Parathyroid adenoma (tissue), 2 donors: ENCODE measurements around the gene PREB.
A peak's percentile ranks its signal among the peaks of the same experiment; 100 is the strongest.
"Not testable (repeated sequence)": the region's sequence is repeated elsewhere in the genome, so short reads cannot be mapped to it uniquely, and the experiment has no call there.

Experiments used
- H2AFZ ChIP-seq: fragments of 300-600 bp; sonication (generic); one replicate; pipeline ENCODE4 v1.7.0; 2017; ENCODE audit warnings: antibody characterized with exemption, mild to moderate bottlenecking
- H3K27ac ChIP-seq: fragments of 300-600 bp; sonication (generic); one replicate; pipeline ENCODE4 v1.7.0; 2017
- H3K27me3 ChIP-seq: fragments of 300-600 bp; sonication (generic); one replicate; pipeline ENCODE4 v1.7.0; 2017; ENCODE audit warnings: low read length; ENCODE audit not compliant: control insufficient read depth, insufficient read depth
- H3K36me3 ChIP-seq: fragments of 300-600 bp; sonication (generic); one replicate; pipeline ENCODE4 v1.7.0; 2017; ENCODE audit warnings: low read length; ENCODE audit not compliant: control insufficient read depth, insufficient read depth
- H3K4me1 ChIP-seq: fragments of 300-600 bp; sonication (generic); one replicate; pipeline ENCODE4 v1.7.0; 2017; ENCODE audit warnings: control low read depth
- H3K4me2 ChIP-seq: fragments of 300-600 bp; sonication (generic); one replicate; pipeline ENCODE4 v1.7.0; 2017; ENCODE audit warnings: low read length
- H3K4me3 ChIP-seq: fragments of 300-600 bp; sonication (generic); one replicate; pipeline ENCODE4 v1.7.0; 2017; ENCODE audit warnings: low read depth, low read length
- H3K79me2 ChIP-seq: fragments of 300-600 bp; sonication (generic); one replicate; pipeline ENCODE4 v1.7.0; 2017; ENCODE audit warnings: control low read depth
- H3K9ac ChIP-seq: fragments of 300-600 bp; sonication (generic); one replicate; pipeline ENCODE4 v1.7.0; 2017; ENCODE audit warnings: mild to moderate bottlenecking
- H3K9me3 ChIP-seq: fragments of 300-600 bp; sonication (generic); one replicate; pipeline ENCODE4 v1.7.0; 2017; ENCODE audit warnings: low read length; ENCODE audit not compliant: control insufficient read depth
- TF ChIP-seq, protein P1 (sequence below): fragments of 300-600 bp; sonication (generic); IDR thresholded peaks from one replicate; pipeline ENCODE4 v1.7.0; 2017; ENCODE audit warnings: antibody characterized with exemption, mild to moderate bottlenecking
- donor health status: primary hyperparathyroidism.

The PREB gene

DNA sequence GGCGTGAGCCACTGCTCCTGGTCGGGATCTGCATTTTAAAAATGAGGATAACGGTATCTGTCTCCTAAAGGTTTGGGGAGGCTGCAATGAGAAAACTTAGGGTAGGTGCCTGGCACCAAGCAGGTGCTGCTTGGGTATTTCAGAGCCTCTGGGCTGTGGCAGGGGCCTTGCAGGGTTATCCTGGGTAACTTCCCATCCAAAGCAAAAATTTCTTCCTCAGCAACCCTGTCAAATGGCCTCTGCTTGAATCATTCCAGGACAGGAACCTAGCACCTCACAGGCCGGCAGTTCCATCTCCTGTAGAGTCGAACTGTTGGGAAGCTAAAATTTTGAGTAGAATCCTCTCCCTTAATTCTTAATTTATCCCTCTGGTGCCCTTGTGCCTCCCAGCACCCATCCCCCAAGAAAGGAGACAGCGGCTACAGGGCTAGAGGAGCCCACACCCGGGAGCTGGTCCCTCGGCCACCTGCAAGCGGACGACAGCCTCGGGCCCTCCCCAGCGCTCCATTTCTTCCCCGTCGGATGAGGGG lies 16.4 kb downstream of the PREB start:
- no peak overlapping the region for H3K27ac ChIP-seq
- no peaks in the 10 kb centered on the region for H3K9me3 ChIP-seq
- TF ChIP-seq, protein P1, sequence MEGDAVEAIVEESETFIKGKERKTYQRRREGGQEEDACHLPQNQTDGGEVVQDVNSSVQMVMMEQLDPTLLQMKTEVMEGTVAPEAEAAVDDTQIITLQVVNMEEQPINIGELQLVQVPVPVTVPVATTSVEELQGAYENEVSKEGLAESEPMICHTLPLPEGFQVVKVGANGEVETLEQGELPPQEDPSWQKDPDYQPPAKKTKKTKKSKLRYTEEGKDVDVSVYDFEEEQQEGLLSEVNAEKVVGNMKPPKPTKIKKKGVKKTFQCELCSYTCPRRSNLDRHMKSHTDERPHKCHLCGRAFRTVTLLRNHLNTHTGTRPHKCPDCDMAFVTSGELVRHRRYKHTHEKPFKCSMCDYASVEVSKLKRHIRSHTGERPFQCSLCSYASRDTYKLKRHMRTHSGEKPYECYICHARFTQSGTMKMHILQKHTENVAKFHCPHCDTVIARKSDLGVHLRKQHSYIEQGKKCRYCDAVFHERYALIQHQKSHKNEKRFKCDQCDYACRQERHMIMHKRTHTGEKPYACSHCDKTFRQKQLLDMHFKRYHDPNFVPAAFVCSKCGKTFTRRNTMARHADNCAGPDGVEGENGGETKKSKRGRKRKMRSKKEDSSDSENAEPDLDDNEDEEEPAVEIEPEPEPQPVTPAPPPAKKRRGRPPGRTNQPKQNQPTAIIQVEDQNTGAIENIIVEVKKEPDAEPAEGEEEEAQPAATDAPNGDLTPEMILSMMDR, result no peak
- no peaks in the 10 kb centered on the region for H3K4me1 ChIP-seq
- H3K4me2 ChIP-seq, result no peak overlapping the region
- no peaks in the 10 kb centered on the region for H3K79me2 ChIP-seq
- peaks cover 3% of the 10 kb centered on the region for H3K27me3 ChIP-seq
- H3K36me3 ChIP-seq, result no peaks in the 10 kb centered on the region
- H3K9ac ChIP-seq, result no peak overlapping the region
- H2AFZ ChIP-seq, result peak overlapping the region; percentile 46
- no peak overlapping the region for H3K4me3 ChIP-seq

DNA sequence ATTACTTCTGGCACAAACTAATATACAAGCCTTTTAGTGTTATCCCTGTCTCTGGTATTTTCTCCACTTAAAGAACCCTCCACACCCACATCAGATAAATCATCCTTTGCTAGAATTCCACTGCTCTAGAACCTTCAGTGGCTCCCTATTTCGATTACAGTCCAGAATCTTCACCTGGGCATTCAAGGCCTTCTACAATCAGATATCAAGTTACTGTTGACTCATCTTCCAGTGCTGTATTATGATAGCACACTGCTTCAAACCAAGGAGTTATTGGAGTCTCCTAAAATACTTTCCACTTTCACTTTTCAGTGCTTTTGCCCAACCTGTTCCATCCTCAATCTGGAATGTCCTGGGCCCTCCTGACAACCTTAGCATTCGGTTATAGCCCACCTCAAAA lies 18.9 kb downstream of the PREB start:
- Histone ChIP-seq H3K4me3 (no peak overlapping the region), H3K27ac (no peak overlapping the region)
- TF ChIP-seq, protein P1, result no peak

DNA sequence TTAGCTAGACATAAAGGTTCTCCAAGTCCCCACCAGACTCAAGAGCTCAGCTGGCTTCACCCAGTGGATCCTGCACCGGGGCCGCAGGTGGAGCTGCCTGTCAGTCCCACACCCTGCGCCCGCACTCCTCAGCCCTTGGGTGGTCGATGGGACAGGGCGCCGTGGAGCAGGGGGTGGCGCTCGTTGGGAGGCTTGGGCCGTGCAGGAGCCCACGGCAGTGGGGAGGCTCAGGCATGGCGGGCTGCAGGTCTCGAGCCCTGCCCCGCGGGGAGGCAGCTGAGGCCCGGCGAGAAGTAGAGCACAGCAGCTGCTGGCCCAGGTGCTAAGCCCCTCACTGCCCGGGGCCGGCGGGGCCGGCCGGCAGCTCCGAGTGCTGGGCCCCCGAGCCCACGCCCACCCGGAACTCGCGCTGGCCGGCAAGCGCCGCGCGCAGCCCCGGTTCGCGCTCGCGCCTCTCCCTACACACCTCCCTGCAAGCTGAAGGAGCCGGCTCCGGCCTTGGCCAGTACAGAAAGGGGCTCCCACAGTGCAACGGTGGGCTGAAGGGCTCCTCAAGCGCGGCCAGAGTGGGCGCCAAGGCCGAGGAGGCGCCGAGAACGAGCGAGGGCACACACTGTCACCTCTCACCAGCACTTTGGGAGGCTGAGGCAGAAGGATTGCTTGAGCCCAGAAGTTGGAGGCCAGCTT lies 22.9 kb downstream of the PREB start:
- H3K27me3 ChIP-seq, H3K4me1 ChIP-seq: not testable (repeated sequence)

More for the DNA sequence above, 18.9 kb downstream of the PREB start:
- no peak overlapping the region for H2AFZ ChIP-seq
- no peaks in the 10 kb centered on the region for H3K4me1 ChIP-seq
- no peaks in the 10 kb centered on the region for H3K36me3 ChIP-seq
- H3K9me3 ChIP-seq, result no peaks in the 10 kb centered on the region
- no peak overlapping the region for H3K4me2 ChIP-seq
- H3K9ac ChIP-seq, result no peak overlapping the region
- no peaks in the 10 kb centered on the region for H3K79me2 ChIP-seq
- H3K27me3 ChIP-seq, result peaks cover 3% of the 10 kb centered on the region

DNA sequence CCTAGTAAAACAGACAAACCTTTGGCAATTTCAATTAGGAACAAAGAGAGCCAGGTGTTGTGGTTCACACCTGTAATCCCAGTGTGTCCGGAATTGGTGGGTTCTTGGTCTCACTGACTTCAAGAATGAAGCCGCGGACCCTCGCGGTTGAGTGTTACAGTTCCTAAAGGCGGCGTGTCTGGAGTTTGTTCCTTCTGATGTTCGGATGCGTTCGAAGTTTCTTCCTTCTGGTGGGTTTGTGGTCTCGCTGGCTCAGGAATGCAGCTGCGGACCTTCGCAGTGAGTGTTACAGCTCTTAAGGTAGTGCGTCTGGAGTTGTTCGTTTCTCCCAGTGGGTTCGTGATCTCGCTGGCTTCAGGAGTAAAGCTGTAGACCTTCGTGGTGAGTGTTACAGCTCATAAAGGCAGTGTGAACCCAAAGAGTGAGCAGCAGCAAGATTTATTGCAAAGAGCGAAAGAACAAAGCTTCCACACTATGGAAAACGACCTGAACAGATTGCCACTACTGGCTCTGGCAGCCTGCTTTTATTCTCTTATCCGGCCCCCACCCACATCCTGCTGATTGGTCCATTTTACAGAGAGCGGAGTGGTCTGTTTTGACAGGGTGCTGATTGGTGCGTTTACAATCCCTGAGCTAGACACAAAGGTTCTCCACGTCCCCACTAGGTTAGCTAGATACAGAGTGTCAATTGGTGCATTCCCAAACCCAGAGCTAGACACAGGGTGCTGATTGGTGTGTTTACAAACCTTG lies 23.7 kb downstream of the PREB start:
- H3K9me3 ChIP-seq, H3K27ac ChIP-seq, H3K9ac ChIP-seq, H3K79me2 ChIP-seq, H3K36me3 ChIP-seq, H3K4me2 ChIP-seq, H2AFZ ChIP-seq, H3K27me3 ChIP-seq, H3K4me1 ChIP-seq, H3K4me3 ChIP-seq: not testable (repeated sequence)

More for the DNA sequence above, 22.9 kb downstream of the PREB start:
- not testable (repeated sequence) for H3K79me2 ChIP-seq, H3K4me3 ChIP-seq, H3K27ac ChIP-seq, H3K4me2 ChIP-seq, H2AFZ ChIP-seq, H3K36me3 ChIP-seq, H3K9me3 ChIP-seq, H3K9ac ChIP-seq

DNA sequence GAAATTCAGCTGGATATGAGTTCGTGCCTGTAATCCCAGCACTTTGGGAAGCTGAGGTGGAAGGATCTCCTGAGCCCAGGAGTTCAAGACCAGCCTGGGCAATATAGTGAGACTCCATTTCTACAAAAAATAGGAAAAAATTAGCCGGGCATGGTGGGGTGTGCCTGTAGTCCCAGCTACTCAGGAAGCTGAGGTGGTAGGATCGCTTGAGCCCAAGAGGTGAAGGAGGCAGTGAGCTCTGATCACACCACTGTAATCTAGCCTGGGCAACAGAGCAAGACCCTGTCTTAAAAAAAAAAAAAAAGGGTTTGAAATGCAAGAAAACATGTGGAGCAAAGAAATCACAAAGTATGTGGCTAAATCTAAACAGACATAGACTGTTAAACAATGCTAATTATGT lies 25.4 kb downstream of the PREB start:
- no peaks in the 10 kb centered on the region for H3K27me3 ChIP-seq
- H3K4me3 ChIP-seq, result no peak overlapping the region
- H2AFZ ChIP-seq, result no peak overlapping the region
- no peak overlapping the region for H3K9ac ChIP-seq
- no peaks in the 10 kb centered on the region for H3K4me1 ChIP-seq
- no peak overlapping the region for H3K27ac ChIP-seq
- H3K9me3 ChIP-seq, result no peaks in the 10 kb centered on the region
- no peaks in the 10 kb centered on the region for H3K36me3 ChIP-seq
- no peak overlapping the region for H3K4me2 ChIP-seq
- H3K79me2 ChIP-seq, result no peaks in the 10 kb centered on the region
- TF ChIP-seq, protein P1, result no peak
